Measurements from ENCODE around the gene CORO2A.
"Not testable (repeated sequence)": the region's sequence is repeated elsewhere in the genome, so short reads cannot be mapped to it uniquely, and the experiment has no call there.

CORO2A gene

DNA sequence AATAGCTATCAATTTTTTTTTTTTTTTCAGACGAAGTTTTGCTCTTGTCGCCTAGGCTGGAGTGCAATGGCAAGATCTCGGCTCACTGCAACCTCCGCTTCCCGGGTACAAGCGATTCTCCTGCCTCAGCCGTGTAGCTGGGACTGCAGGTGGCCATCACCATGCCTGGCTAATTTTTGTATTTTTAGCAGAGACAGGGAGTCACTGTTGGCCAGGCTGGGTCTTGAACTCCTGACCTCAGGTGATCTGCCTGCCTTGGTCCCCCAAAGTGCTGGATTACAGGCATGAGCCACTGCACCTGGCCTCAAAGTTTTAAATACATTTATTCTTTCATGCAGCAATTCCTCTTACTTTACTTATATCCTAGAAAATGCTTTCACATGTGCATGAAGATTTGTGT, 91.0 kb downstream of the CORO2A start:
- no peak for DNase-seq

DNA sequence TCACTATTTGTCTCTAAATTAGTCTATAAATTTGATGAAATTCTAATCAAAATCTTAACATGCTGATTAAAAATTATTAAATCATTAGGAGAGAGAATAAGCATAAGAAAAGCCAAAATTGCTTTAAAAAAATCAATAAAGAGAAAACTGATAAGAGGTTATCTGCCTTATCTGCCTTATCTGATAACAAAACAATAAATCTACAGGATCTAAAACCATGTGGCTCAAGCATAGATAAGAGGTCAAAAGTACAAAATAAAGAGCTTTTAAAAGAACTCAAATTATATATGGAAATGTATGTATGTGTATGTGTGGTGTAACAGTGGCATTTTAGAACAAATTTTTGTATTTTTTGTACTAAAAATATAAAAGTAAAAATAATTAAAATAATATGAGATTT, 92.0 kb downstream of the CORO2A start:
- no peak for DNase-seq

DNA sequence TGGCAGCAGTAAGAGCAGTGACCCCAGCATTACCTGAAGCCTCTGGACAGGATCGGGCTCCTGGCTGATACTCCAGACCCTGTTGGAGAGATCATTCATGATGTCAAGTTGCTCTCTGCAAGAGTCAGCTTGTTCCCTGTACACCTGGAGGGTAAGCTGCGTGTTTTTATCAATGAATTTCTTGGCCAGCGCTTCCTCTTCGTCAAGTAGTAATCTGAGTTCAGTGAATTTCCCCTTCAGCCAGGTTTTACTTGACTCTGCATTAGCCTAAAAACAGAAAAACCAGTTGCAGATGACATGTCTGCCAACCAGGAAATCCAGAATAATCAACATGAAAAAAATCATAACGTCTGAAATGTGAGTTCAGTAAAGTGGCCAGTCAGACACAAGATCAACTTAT, 92.5 kb downstream of the CORO2A start:
- DNase-seq = no peak

DNA sequence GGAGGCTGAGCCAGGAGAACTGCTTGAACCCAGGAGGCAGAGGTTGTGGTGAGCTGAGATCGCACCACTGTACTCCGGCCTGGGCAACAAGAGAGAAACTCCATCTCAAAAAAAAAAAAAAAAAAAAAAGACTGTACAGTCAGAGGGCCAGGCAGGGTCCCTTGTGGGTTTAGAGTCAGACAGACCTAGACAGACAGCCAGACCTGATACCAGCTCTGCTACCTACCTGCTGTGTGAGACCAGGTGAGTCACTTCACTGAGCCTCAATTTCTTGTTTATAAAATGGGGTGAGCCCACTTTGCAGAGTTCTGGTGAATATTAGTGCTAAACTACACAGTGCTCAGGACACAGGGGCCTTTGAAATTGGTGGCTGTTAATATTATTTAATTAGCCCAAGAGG, 93.1 kb downstream of the CORO2A start:
- DNase-seq = no peak

DNA sequence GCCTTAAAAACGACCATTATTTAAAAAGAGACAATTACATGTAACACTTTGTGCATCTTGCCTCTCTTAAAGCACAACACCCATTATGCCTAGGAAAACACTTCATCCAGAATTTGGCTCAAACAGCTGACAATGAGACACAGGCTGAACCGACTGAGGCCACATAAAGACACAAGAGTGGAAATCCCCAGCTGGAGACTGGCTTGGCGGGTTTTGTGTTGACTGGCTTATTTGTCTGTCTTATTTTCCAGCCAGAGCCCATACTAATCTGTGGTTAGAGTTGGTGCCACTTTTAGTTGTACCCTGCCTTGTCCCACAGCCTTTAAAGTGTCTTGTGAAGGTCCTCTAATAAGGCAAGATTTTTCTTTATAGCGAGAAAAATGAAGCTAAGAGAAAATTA, 94.6 kb downstream of the CORO2A start:
- no peak for DNase-seq

DNA sequence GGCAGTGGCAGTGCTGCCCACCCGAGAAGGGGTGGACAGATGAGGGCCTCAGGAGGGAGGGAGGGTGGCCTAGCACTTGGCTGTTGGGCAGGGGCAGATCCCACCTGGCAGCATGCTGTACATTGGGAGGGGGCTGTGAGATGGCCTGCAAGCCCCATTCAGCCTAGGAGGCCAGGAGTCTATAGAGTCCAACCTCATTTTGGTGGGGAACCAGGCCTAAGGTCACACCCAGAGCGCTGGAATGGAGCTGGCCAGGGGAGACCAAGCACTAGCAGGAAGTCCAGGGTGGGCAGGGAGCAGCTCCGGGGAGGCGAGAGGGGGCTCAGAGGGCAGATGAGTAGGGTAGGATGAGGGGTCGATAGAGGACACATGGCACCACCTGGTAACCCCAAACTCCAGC, 96.3 kb downstream of the CORO2A start:
- no peak for DNase-seq

DNA sequence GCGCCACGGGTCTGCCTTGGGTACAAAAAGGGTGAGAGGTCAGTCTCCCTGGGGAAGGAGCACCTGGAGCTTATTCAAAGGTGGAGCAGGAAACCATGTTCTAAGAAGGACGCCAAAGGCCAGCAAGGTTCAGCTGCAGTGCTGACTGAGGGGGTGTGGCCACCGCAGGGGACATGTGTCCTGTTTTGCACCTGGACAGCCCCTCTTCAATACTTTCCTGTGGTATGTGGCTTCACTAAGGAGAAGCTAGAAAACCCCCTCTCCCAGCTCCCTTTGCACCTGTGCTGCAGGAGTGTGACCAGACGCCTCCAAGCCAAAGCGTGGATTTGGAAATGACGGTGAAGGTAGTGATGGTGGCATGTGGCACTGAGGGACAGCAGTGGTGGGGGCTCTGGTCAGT, 97.0 kb downstream of the CORO2A start:
- no peak for DNase-seq

DNA sequence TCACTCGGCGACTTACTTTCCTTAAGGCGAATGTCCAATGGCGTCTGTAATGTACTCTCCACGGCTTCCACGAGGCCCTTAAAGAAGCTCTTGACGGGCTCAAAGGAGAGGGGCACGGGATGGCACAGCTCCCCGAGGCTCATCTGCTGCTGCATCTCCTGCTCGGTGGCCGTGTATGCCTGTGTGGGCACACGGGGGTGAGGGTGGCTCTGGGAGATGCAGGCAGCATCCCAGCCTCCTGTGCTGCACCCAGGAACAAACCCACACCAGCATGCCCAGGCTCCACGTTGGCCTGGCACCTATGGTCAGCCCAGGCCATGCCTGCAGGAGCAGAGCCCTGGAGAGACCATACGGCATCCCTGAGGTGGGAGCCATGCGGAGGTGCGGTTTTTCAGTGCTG, 97.6 kb downstream of the CORO2A start:
- DNase-seq = no peak

DNA sequence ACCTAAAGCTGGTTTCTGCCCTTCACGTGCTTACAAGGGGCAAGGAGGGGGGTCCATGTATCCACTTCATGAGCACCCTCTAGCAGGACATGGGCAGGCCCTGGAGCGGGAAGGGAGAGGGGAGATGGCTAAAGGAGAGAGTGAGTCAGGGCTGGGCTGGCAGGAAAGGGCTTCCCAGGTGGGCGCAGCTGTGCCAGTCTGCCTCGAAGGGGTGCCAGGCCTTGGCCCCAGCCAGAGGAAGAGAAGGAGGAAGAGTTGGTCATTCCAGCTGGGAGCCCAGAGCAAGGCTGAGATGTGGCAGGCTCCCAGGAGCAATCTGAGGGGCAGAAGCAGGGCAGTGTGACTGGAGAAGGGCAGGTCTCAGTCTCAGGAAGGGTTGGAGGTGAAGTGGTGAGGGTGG, 98.1 kb downstream of the CORO2A start:
- DNase-seq = no peak

DNA sequence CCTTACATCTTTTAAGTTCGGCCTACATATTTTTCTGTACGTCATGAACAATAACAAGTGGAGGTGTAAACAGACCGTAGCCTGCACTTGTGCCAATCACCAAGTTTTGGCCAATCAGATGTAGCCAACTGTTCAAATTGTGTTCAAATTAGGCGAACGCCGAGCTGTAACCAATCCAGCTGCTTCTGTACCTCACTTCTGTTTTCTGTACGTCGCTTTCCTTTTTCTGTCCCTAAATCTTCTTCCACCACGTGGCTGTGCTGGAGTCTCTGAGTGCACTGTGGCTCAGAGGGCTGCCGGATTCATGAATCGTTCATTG, 99.9 kb downstream of the CORO2A start:
- DNase-seq = no peak

DNA sequence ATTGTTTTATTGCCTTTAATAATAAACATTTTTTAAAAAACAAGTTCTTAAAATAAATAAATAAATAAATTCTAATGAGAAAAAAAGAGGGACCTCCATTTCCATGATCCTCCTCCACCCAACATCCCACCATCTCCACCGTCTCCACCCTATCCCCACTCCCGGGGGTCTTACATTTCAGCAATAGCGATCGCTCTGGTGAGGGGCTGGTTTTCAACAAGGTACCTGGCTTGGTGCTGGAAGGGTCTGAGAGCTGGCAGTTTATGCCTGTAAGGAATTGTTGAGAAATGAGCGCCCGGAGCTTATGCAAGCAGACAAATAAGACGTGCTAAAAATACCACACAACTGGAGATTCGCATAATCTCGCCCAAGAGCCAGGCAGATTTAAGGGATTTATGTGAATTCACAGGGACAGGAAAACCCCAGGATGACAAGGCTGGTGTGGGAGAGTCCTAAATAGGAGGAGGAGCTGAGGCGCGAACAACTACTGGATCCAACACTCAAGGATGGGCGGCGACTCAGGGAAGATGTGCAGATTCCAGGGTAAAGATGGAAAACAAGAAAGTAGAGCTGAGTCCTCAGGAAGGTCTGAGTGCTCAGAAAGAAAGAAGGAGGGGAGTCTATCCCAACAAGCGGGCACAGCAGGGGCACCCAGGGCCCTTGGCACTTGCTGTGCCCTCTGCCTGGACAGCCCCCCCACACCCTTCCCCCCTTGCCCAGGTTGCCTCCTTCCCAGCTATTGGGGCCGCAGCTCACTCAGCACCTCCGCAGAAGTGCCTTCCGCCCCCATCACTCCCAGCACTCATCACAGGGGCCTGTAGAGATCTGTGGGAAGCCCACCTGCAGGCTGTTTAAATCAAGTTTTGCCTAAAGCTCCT, 100.5 kb downstream of the CORO2A start:
- no peak for DNase-seq

DNA sequence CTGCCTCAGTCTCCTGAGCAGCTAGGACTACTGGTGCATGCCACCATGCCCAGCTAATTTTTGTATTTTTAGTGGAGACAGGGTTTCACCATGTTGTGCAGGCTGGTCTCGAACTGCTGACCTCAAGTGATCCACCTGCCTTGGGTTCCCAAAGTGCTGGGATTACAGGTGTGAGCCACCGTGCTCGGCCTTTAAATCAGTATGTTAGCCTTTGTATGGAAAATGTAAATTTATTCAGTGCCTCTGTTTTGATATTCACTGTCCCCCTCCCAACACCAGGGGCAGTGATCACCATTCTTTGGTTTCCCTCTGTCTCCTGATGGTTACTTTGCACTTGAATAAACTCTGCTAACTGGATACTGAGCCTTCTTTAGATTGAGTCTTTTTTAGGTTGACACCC, 101.8 kb downstream of the CORO2A start:
- DNase-seq = not testable (repeated sequence)

DNA sequence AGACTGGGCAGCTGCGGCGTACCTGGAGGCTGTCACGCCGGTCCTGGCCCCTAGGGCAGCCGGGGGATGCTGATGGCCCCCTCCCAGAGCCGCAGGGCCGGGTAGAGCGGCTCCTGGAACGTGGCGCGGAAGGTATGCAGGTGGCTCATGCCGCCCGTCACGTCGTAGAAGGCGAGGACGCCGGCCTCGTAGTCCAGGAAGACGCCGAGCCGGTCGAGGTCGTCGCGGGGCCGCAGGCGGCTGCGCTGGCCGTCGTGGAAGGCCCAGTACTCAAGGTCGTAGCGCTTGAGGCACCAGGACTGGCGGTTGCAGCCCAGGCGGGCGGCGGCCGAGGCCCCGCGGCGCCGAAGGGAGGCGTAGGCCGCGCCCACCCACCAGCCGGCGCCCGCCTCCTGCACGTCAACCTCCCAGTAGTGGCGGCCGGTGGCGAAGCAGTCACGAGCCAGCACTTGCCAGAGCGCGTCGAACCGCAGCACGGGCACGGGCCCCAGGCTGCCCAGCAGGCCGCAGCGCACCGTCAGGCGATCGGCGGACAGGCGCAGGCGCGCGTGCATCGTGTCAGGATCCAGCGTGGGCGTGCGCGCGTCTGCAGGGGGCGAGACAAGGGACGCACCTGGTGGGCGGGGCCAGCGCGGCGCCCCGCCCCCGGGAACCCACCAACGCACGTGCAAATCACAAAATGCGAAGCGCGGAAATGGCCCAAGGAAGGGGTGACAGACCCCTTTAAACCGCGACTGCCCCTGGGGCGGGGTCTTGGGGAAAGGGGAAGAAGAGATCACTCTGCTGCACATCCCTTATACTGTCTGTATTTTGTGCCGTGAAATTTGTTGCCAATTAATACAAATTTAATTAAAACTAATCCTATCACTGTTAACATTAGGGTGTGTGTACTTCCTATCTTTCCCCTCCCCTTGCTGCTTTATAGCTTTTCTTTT, 104.8 kb downstream of the CORO2A start:
- no peak for DNase-seq

DNA sequence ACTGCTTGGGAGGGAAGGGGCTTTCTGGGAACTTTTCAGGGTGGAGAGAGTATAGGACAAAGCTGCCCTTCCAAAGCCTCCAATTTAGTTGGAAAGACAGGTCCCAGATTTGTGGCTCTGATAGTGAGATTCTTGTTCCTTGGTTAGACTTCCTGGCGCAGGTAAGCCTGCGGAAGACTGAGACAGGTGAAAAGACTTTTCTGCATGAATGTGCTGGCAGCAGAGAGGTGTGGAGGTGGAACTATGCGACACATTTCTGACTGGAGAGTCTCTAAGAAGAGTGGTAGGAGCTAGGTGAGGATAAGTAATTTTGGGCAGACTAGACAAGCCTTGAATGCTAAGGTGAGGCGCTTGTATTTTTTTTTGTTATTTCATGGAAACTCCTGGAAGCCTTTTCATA, 106.0 kb downstream of the CORO2A start:
- DNase-seq = no peak

DNA sequence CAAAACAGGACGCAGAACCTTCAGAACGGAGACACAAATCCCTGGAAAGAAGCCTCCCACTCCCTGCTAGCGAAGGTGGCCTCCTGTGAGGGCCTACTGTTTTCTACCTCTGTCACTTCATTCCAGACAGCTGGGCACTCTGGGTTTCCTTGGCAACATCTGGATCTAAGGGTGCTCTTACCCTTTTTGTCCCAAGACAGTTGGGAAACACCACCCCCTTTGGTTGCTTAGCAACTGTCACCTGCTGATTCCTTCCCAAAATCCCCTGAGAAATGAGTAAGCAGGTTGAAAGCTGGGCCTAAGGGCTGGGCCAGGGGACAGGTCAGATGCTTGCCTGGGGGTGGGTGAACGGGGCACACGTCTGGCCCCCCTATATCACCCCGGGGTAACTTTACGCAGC, 106.5 kb downstream of the CORO2A start:
- DNase-seq = no peak

DNA sequence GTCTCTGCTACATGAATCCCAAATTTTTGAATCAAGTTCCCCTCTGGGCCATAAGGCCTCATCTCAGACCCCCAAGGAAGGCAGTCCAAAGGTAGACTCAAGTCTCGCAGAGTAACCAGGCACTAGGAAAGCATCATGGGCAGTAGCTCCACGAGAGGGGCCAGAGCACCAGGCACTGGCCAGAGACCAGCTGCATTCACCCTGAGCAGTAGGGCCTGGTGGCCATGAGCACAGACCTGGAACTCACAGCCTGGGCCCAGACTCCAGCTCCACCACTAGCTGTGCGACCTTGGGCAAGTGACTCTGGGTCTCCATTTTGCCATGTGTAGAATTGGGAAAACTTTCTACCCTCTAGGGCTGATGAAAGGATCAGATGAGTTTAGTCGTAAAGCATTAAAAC, 107.4 kb downstream of the CORO2A start:
- no peak for DNase-seq

DNA sequence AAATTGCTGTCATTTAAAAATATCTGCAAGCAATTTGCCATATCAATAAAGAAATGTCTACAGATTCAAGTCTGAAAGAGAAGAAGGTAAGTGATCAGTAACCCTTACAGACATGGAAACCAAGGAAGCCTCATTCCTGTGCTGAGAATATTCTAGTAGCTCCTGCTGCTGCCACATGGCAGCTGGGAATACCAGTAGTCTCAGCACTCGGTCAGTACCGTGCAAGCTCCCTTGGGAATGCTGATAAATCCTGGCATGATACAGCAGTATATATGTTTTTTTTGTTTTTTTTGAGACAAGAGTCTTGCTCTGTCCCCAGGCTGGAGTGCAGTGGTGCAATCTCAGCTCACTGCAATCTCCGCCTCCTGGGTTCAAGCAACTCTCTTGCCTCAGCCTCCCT, 108.0 kb downstream of the CORO2A start:
- no peak for DNase-seq

DNA sequence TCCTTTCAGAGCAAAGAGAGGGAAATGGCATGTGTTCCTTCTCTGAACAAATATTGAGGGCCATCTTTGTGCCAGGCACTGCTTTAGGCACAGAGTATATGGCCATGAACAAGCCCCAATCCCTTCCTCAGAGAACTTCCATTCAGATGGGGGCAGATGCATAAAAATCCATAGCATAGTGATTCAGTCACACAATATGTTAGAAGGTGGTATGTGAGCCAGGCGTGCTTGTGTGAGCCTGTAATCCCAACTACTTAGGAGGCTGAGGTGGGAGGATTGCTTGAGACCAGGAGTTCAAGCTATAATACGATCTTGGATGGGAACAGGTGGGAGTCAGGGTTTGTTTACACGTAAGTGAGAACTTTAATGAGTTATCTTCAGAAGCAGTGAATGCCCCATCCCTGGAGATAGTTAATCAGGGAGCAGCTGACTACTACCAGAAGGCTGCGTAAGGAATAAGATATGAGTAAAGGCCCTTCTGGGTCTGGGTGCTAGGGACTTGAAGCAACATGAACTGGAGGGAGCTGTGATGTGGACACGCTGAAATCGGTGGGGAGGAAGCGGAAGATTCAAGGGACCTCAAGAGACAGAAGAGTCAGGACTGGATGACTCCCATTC, 108.8 kb downstream of the CORO2A start:
- DNase-seq = no peak

DNA sequence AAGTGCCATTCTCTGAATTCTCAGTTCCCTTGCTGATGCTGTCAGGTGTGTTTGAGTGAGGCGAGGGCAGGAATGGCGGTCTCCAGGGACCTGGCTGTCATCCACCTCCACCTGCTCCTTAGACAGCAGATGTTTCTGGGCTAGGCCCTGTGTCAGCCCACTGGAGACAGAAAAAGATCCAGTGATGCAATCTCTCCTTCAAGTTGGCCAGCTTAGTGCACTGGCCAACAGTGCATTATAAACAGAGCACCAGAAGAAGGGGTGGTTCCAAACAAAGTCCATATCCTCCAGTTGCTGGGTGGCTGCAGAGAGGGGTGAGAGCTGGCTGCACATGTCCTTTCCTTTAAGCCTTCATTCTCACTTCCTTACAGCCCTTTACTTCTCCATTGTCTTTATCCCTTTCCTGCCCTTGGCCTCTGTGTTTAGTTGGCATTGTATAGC, 109.4 kb downstream of the CORO2A start:
- no peak for DNase-seq

DNA sequence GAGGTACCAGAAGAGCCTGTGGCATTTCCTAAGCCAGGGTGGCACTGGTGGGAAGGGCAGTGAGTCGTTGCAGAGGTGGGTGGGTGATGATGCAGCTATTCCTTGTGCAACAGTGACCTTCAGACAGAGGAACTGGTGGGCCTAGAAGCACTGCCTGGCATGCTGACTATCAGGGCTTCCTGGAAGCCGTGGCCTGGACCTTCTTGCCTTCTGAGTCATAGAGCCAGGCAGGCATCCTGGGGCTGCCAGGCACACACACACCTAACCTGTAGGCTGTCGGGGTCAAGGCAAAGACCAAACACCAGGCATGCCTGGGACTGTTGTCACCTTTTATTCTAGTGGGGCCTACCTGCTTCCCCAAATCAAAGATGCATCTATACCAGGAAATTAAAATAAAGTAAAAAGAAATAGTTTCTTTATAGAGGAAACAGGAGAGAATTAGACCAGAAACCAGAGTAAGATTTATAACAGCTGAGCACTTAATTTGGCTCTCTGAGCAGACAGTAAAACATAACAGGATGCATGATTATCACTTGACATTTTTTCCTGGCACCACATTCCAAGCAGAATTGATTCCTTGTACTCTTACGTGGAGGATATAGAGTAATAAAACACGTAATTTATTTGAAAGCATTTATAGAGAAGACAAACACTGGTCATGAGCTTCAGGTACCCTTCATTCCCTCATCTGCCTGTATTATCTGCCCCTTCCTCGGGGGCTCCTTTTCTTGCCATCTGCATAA, 110.8 kb downstream of the CORO2A start:
- no peak for DNase-seq

DNA sequence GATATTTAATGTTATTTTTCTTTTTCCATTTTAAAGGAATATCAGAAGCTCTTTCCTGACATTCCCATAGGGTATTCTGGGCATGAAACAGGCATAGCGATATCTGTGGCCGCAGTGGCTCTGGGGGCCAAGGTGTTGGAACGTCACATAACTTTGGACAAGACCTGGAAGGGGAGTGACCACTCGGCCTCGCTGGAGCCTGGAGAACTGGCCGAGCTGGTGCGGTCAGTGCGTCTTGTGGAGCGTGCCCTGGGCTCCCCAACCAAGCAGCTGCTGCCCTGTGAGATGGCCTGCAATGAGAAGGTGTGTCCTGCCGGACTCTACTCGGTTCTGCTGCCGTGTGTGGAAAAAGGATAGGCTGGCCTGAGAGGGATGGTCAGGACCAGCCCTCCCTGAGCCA, 111.7 kb downstream of the CORO2A start:
- no peak for DNase-seq

DNA sequence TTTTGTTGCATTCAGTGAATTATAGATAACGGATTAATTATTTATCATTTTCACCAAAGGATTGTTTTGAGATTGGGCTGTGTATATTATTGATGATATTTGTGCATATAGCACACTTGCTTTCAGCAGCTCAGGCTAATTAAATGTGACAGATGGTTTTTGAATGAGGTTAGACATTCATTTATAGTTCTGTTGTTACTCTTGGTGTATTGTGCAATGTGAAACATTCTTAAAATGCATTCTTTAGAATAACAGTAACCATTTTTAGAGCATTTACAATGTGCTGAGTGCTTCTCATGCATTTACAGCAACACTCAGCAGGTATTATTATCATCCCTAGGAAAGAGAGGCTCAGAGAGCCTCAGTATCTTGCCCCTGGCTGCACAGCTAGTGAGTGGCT, 112.1 kb downstream of the CORO2A start:
- no peak for DNase-seq

DNA sequence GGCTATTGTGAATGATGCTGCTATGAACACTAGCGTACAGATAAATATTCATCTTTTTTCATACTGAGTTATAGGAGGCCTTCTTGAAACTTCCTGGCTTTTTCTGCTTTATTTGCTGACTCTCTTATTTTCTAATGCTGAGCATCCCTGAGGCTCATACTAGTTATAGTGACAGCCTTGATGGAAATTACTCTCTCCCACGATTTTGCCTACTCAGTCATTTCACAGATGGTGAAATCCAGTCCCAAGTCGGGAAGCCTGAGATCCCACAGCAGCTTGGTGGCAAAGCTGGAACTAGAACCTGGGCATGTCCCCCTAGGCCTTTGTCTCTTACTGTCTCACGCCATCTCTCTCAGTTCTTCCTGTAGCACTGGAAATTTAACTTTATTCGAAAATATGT, 113.5 kb downstream of the CORO2A start:
- no peak for DNase-seq

Data from KG1 (cell line).